ENCODE measurements around the gene MTUS2. TPM values are rescaled to one million over a fixed set of nuclear protein-coding genes. Genes with fewer than 3 reads are reported as not detected.
"Not testable (repeated sequence)": the region's sequence is repeated elsewhere in the genome, so short reads cannot be mapped to it uniquely, and the experiment has no call there.

The MTUS2 gene
- total RNA-seq, 1 donor from 2014 or later: 0.06 TPM

DNA sequence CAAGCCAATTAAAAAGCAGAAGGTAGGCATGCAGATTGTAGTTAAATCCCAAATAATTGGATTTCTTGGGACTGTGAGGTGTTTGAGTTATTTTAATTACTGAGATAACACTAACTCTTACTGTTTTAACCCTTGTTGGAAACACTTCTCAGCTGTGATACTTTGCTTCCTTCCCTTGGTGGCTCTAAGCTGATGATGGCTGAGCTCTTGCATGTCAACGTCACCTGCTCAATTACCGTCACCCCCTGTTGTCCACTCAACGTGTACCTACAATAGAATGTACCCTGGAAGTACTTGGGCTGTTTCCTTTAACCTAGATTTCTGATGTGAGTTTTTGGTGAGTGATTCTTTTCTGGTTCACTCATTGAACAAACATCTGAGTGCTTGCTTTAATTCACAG lies 471.9 kb downstream of the MTUS2 start:
- no peak for DNase-seq (ENCODE audit: extremely low read depth, low read depth, low spot score)

DNA sequence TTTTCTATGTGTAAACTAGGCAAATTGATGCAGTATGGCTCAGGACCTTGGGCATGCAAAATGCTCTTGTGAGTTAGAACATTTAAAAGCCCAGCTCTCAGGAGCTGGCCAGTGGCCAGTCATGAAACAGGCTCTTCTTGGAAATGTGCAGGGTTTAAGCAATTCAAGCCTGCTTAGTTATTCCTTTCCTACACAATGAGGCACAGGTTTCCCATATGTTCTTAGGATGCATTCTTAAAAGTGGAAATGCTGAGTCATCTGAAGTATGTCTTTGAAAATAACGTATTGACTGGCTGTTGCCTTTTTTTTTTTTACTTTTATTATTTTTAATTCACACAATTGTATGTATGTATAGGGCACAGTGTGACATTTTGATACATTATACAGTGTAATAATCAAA lies 474.7 kb downstream of the MTUS2 start:
- DNase-seq (ENCODE audit: extremely low read depth, low read depth, low spot score): no peak

DNA sequence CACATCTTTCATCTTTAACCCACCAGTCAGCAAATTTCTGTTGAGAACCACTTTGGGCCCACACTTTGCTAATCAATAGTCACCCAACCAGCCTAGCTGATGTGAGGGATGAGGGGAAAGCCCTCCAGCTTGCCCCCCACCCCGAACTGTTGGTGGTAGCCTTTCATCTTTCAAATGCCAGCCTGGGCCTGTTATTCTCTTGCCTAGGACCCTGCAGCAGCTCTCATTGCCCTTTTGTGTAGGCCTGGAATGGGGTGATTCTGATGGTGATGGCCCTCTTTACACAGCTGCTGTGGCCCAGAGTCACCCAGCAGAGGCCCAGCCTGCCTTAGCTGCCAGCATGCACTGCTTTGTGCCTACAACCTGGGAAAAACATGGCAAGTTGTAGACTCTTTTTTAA lies 480.9 kb downstream of the MTUS2 start:
- no peak for DNase-seq (ENCODE audit: extremely low read depth, low read depth, low spot score)

DNA sequence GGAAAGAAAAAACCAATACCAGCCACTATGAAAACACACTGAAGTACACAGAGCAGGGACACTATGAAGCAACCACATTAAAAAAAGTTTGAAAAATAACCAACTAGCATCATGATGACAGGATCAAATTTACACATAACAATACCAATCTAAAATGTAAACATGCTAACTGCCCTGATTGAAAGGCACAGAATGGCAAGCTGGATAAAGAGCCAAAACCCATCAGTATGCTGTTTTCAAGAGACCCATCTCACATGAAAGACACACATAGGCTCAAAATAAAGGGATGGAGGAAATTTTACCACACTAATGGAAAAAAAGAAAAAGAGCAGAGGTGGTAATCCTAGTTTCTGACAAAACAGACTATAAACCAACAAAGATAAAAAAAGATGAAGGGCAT lies 484.0 kb downstream of the MTUS2 start:
- no peak for DNase-seq (ENCODE audit: extremely low read depth, low read depth, low spot score)

DNA sequence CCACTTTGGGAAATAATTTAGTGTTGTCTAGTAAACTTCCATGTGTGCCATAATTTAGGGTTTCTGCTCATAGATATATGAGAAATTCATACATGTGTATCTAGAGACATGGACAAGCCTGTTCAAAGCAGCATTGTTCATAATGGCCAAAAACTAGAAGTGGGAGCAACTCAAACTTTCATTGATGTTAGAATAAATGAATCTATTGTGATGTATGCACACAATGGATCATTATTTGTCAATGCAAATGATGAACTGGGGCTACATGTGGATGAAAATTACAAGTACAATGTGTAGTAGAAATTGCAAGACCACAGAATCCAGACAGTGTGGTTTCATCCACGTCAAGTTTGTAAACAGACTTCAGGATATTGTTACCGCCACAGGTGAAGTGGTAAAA lies 490.7 kb downstream of the MTUS2 start:
- no peak for DNase-seq (ENCODE audit: extremely low read depth, low read depth, low spot score)

DNA sequence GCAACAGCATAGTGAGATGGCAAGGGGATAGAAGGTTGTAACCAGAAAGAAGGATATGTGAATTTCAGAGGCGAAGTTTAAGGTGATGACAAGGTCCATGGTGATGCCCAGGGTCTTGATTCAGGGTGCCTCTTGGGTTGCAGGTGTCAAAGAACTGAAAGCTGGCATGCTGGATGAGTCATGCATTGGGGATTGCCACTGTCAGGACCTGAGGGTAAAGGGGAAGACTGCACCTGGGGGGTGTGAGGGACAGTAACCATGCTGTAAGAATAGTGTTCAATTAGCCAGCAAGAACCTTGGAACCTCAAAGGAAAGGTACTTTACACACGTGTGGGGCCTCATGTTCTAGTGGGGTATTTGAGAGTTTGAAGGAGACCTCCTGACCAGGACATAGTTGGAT lies 495.7 kb downstream of the MTUS2 start:
- no peak for DNase-seq (ENCODE audit: extremely low read depth, low read depth, low spot score)

DNA sequence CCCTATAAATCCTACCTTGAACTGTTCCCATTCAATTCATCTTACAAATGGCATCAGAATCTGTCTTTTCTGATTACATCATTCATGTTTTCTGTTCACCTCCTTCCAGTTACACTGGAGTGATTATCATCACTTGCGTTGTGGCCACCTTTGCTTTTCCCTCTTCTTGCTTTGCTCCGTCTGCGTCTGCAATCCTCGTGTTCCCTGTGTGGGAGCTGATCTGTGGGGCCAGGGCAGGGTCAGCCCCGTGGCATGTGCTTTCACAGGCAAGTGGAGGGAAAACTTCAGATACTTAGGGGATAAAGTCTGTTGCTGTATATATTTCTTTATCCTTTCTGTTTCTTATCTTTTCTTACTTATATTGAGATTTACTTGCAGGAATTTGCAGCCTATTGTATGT lies 497.7 kb downstream of the MTUS2 start:
- no peak for DNase-seq (ENCODE audit: extremely low read depth, low read depth, low spot score)

DNA sequence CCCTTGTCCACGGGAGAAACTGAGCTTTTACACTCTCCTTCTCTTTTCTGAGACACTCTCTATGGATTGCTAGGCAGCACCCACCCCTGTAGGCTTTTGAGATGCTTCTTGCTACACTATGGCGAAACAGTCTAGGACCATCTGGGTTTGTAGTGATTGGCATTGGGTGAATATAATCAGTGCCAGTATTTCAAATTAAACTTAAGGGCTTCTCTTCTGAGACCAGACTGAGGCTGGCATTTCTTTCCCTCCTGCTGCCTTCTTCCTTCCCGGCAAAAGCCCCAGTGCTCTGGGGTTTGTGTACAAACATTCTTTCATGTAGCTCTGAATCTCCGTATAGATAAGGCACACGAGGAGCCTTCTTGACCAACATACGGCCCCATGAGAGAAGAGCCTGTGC lies 498.6 kb downstream of the MTUS2 start:
- no peak for DNase-seq (ENCODE audit: extremely low read depth, low read depth, low spot score)

DNA sequence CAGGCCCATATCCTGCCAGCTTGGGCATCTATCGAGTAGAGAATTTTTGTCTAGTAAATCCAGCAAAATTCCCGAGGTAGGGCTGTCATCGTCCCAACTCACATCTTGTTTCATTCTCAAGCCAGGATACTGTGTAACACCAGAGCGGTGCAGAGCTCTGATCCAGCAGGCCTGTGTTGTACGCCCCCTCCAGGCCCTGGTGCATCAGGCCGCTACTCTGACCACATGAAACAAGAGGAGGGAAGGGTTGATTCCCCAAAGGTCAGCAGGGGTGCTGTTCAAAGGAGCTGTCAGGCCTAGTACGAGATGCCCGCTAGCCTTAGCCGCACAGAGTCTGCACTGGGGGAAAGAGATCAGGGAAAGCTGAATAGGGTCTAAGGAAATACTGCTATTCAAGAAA lies 499.3 kb downstream of the MTUS2 start:
- no peak for DNase-seq (ENCODE audit: extremely low read depth, low read depth, low spot score)

DNA sequence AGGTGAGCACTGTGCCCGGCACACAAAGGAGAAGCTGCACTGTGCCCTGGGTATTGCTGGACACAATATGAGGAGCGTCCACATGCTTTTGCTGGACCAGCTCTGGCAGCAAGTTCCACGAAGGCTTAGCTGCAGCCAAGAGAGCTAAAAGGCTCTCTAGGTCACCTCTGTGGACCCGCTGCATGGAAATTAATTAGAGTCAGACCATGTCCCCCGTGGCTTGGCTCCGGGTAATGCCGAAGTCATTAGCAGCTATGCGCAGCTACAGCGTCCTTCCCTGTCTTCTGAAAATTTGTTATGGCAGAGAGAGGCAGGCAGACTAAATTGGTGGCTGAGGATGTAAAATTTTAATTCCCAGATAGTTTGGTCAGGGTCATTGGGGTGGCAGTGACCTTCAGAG lies 503.8 kb downstream of the MTUS2 start:
- no peak for DNase-seq (ENCODE audit: extremely low read depth, low read depth, low spot score)

DNA sequence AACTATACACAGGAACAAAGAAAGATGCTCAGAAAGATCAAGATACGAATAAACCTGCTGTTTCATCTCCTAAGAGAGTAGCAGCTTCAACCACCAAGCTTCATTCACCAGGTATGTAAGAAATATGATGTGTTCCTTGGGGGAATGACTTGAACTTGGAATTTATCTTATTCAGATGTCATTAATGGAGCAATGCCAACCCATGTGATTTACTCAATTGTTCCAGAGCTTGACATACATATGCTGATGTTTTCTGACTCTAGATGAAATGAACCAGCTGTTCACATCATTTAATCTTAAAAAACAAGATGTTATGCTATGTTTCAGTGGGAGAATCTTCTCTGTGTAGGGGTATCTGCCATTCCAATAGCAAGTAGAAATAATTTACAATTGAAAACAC lies 504.5 kb downstream of the MTUS2 start:
- no peak for DNase-seq (ENCODE audit: extremely low read depth, low read depth, low spot score)

DNA sequence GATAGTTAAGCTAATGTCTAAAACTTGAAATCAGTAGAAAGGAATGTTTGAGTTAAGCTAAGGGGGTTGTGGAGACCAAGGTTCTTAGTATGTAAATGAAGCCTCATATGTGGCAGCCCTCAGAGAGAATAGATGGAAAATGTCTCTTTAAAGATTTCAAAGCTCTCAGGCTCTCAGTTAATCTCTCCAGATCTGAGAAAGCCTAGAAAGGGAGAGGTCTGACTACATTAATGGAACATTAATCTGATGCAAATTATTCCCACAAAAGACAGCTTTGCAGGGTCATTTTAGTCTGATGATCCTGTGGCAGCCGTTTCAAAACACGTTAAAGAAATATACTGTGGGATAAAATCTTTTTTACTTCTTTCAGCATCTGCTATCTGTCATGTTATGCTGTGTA lies 508.4 kb downstream of the MTUS2 start:
- DNase-seq (ENCODE audit: extremely low read depth, low read depth, low spot score): no peak

DNA sequence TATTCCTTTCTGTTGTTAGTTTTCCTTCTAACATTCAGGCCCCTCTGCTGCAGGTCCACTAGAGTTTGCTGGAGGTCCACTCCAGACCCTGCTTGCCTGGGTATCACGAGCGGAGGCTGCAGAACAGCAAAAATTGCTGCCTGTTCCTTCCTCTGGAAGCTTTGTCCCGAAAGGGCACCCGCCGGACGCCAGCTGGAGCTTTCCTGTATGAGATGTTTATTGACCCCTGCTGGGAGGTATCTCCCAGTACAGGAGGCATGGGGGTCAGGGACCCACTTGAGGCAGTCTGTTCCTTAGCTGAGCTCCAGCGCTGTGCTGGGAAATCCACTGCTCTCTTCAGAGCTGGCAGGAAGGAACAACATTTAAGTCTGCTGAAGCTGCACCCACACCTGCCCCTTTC lies 516.2 kb downstream of the MTUS2 start:
- no peak for DNase-seq (ENCODE audit: extremely low read depth, low read depth, low spot score)

DNA sequence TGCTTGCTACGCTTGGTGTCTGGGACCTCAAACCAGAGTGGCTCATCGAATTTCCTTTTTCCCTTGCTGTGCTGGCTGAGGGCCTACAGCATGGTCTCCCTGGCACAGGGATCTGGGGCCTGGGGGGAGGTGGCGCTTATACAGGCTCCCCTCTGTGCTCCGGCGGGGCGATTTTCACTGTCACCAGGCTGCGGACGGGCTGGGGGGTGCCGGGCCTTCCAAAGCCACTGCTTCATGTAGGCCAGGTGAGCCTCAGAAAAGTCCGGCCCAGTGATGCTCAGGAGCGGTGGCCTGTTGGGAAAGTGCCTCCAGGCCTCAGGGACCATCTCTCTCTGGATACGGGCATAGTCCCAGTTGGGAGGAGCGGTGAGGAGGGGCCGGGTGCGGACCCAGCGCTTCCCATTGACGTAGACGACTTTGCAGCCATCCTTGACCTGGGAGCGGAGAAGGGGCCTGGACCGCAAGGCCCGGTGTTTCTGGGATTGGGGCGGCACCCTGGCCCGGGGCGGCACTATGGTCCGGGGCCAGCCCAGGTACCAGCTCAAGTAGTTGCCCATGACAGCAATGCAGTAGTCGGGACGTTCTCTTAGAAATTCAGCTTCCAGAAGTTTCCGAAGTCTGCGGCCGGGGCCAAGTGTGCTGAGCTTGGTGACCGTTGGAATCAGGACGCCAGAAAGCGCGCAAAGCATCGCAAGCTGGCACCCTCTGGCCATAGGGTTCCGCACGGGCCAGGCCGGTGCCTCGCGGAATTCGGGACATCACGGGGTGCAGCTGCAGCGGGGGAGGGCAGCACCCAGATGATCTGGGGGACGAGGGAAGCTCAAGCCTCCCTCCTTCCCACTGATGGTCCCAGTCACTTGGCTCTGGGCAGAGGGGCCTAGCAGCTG lies 519.5 kb downstream of the MTUS2 start:
- no peak for DNase-seq (ENCODE audit: extremely low read depth, low read depth, low spot score)

DNA sequence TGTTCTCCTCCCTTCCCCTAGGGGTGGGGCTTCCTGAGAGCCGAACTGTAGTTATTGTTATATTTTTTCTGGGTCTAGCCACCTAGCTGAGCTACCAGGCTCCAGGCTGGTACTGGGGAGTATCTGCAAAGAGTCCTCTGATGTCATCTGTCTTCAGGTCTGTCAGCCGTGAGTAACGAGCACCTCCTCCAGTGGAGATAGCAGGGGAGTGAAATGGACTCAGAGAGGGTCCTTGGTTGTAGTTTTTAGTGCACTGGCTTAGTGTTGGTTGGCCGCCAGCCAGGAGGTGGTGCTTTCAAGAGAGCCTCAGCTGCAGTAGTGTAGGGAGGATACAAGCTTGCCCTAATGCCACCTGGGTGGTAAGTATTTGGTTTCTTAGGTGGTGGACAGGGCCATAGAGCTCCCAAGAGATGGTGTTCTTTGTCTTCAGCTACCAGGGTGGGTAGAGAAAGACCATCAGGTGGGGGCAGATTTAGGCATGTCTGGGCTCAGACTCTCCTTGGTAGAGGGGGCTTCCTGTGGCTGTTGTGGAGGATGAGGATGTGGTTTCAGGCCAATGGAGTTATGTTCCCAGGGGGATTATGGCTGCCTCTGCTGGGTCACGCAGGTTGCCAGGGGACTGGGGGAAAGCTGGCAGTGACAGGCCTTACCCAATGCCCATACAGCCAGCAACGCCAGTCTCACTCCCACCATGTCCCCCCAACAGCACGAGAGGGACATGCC lies 525.9 kb downstream of the MTUS2 start:
- DNase-seq (ENCODE audit: extremely low read depth, low read depth, low spot score): not testable (repeated sequence)

DNA sequence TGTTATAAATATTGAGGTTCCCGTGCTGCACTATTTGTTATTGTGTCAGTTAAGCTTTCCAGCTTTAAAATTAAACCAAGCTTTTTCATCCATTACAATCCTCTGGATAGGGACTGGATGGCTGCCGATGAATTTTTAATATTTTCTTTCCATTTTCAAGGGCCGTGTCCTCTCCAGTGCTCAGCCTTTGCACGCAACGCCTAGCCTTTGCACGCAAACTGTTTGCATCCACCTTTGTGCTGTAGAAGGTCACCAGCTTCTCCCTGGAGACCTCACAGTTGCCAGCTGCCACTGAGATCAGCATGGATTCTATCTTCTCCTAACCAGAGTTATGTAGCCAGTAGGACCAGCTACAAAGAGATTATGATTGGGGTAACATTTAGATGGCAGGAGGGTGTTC lies 534.9 kb downstream of the MTUS2 start:
- no peak for DNase-seq (ENCODE audit: extremely low read depth, low read depth, low spot score)

DNA sequence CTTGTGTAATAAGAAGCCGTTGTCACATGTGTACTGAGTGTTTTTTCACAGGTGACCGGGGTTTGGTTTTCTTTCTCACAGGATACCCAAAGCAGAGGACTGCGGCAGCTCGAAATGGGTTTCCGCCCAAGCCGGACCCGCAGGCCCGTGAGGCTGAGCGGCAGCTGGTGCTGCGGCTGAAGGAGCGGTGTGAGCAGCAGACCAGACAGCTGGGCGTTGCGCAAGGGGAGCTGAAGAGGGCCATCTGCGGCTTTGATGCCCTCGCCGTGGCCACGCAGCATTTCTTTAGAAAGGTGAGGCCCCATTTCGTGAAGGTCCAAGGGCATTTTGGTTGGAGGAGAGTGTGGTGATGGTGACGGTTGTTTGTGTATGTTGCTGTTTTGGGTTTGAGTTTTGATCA lies 539.0 kb downstream of the MTUS2 start:
- DNase-seq (ENCODE audit: extremely low read depth, low read depth, low spot score): no peak

DNA sequence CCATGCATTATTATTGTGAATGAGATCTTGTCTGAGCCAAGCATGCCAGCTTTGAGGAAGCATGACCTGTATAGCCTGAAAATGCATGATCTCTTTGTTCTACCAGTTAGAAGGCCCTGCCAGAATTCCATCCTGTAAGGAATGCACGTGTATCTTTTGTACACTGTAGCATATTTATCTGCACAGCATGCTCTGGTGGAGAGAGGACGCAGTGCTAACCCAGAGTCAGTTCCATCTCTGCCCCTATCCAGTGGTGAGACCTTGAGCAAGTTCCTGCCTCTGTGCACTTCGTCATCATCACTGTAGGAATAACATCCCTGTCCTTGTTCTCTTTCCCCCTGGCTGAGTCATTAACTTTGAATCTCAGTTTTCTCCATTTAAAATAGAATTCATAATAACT lies 541.6 kb downstream of the MTUS2 start:
- no peak for DNase-seq (ENCODE audit: extremely low read depth, low read depth, low spot score)

DNA sequence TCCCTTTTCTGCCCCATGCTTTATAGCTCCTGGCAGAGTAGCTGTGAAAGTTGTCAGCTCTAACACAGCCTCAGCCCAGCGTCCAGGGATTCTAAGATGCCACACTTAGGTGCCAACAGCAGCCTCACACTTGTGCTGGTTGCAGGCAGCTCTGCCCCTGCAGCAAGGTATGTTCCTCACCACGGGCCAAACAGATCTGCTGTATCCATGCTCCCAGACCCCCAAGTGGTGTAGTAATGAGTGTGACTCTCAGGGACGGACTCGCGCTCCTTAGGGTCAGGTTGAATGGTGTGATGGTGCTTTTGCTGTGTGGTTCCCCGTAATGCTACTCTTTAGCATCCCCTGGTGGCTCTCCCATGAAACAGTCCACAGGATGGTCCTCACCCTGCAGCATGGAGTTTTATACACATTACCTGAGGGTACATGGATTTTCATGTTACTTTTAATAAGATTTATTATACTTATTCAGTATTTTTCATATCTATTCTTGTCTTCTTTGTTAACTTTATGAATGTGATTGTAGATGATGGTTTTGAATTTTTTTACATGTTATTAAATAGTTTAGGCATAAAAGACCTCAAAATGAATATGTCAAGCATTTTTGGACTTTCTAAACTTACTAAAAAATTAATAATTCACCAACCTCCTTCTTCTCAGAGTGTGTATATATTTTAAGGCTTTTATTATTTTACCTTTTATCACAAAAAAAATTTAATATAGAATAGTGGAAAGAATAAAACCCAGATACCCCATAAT lies 542.9 kb downstream of the MTUS2 start:
- DNase-seq (ENCODE audit: extremely low read depth, low read depth, low spot score): peak; percentile 10

DNA sequence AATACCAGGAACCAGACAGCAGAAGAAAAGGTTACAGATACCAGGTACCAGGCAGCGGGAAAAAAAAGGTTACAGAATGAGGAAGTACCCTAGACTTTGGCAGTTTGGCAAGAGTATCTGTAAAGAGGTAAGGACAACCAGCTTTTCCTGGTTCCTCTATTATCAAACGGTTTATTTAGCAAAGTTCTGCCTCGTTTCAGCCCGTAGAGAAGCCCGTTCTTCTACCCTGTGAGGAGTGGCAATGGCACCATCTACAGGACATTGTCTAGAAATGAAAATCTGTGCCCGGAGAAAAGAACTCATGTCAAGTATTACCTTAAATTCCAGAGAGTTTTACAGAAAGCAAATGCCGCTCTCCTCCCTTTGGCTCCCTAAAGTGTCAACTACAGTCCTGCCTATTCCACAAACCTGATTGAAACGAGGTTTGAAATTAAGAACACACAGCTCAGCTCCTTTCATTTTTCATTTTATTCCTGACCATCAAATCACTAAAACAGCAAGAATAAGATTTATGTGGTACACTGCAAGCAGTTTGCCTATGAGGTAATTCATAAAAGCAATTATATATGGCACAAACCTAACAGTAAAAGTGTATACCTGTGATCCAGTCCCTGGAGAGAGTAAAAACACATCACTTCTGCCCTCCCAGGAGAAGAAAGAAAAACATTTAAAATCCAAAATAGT lies 549.1 kb downstream of the MTUS2 start:
- DNase-seq (ENCODE audit: extremely low read depth, low read depth, low spot score): peak; percentile 31

DNA sequence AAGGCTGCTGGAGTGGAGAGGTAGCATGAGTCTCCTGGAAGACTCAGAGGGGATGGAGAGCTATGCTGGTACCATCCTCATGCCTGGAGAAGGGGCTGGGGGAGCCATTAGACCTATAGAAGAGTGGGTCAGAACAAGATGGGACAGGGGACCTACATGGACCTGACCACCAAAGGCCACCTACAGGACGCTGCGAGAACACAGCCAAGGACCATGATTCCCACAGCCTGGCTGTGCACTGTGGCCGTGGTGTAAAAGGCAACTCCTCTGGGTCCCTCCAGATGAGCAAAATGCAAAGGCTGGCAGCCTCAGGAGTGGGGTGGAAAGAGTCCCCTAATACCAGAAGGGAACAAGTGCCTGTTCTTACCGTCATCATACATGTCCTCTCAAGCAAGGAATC lies 559.1 kb downstream of the MTUS2 start:
- DNase-seq (ENCODE audit: extremely low read depth, low read depth, low spot score): no peak
